Endothelial cell of umbilical vein (primary cell): Measurements from ENCODE around the gene MTAP. TPM values are rescaled to one million over a fixed set of nuclear protein-coding genes. Genes with fewer than 3 reads are reported as not detected.

ENCODE experiments used
- BruUV-seq: library from RNA; stranded (reverse); fragments of 400-500 nt; replicated peaks from 2 replicates; lab custom pipeline; 2021; lab: Mats Ljungman, UMichigan
- CTCF ChIA-PET: fragments of 300-600, 350-600 bp; sonication (Branson Sonifier 250); formaldehyde crosslinking; loops from one replicate; lab custom pipeline; 2021; ENCODE audit warnings: antibody characterized with exemption, inconsistent platforms; lab: Charles Lee
- POLR2A ChIA-PET: fragments of 300-600, 350-600 bp; sonication (Branson Sonifier 250); formaldehyde crosslinking; loops from one replicate; lab custom pipeline; 2021; ENCODE audit warnings: antibody characterized with exemption, inconsistent platforms; lab: Charles Lee
- DNase-seq: peaks from one replicate; pipeline ENCODE4 v3.0.0-alpha.2; 2011; ENCODE audit warnings: low read depth, low spot score
- FAIRE-seq: peaks from 2 replicates; lab custom pipeline; 2011; peaks lifted over from hg19 to GRCh38; lab: Jason Lieb, UNC
- H2AFZ ChIP-seq: 2 replicates; pipeline ENCODE4 v1.6.0; 2012; ENCODE audit warnings: low read depth, low read length, control low read depth, inconsistent platforms
- H3K27ac ChIP-seq: 2 replicates; pipeline ENCODE4 v1.5.1; 2011; ENCODE audit warnings: low read depth, mild to moderate bottlenecking, control low read depth, low read length, moderate library complexity; ENCODE audit not compliant: insufficient read depth
- H3K27me3 ChIP-seq, 2 experiments: 2 replicates each; pipeline versions ENCODE4 v1.6.0 to v1.6.1; 2011; ENCODE audit warnings: low read length in 2 of 2, mixed read lengths in 1 of 2; ENCODE audit not compliant: control insufficient read depth in 2 of 2, insufficient read depth in 2 of 2
- H3K36me3 ChIP-seq, 2 experiments: 2 replicates in 1 of 2; 3 replicates in 1 of 2; pipeline ENCODE4 v1.5.1; 2011; ENCODE audit warnings: low read length in 2 of 2, mild to moderate bottlenecking in 1 of 2, moderate library complexity in 1 of 2; ENCODE audit not compliant: control insufficient read depth in 2 of 2, insufficient read depth in 2 of 2; ENCODE audit errors: extremely low read depth in 1 of 2
- H3K4me1 ChIP-seq: 3 replicates; pipeline ENCODE4 v1.5.1; 2011; ENCODE audit warnings: mild to moderate bottlenecking, low read length; ENCODE audit not compliant: control insufficient read depth, insufficient read depth; ENCODE audit errors: extremely low read depth
- H3K4me2 ChIP-seq: 2 replicates; pipeline ENCODE4 v1.6.1; 2011; ENCODE audit warnings: low read length, control low read depth, mixed read lengths; ENCODE audit not compliant: insufficient read depth
- H3K4me3 ChIP-seq, 3 experiments: fragments of 200-600 bp in 1 of 3; sonication (generic), shearing (Covaris generic) in 1 of 3; replicated peaks in 1 of 3; 2 replicates each; pipeline ENCODE4 v1.5.1; 2011 to 2016; ENCODE audit warnings: control low read depth in 3 of 3, low read length in 3 of 3, mild to moderate bottlenecking in 2 of 3, inconsistent platforms in 1 of 3, low read depth in 1 of 3, moderate library complexity in 1 of 3; ENCODE audit not compliant: insufficient read depth in 1 of 3
- H3K79me2 ChIP-seq: 2 replicates; pipeline ENCODE4 v1.6.0; 2012; ENCODE audit warnings: low read length, inconsistent platforms; ENCODE audit not compliant: control insufficient read depth, insufficient read depth
- H3K9ac ChIP-seq: replicated peaks from 2 replicates; pipeline ENCODE3; 2011; ENCODE audit warnings: low read length, control low read depth; ENCODE audit not compliant: insufficient read depth; ENCODE audit errors: extremely low read depth
- H3K9me1 ChIP-seq: replicated peaks from 3 replicates; pipeline ENCODE4 v1.6.0; 2011; ENCODE audit warnings: mild to moderate bottlenecking, low read length; ENCODE audit not compliant: control insufficient read depth, insufficient read depth; ENCODE audit errors: extremely low read depth
- H3K9me3 ChIP-seq: replicated peaks from 2 replicates; pipeline ENCODE4 v1.5.1; 2012; ENCODE audit warnings: low read length, inconsistent platforms; ENCODE audit not compliant: control insufficient read depth, insufficient read depth
- H4K20me1 ChIP-seq: replicated peaks from 2 replicates; pipeline ENCODE3; 2011; ENCODE audit warnings: mild to moderate bottlenecking, low read length; ENCODE audit not compliant: control insufficient read depth, insufficient read depth; ENCODE audit errors: extremely low read depth
- EZH2 ChIP-seq: IDR thresholded peaks from 2 replicates; pipeline ENCODE4 v1.6.1; 2012; ENCODE audit warnings: borderline replicate concordance, low read depth, mild to moderate bottlenecking, moderate library complexity, low read length, inconsistent platforms; ENCODE audit not compliant: severe bottlenecking
- FOS ChIP-seq: IDR thresholded peaks from 2 replicates; pipeline ENCODE4 v1.6.1; 2011; ENCODE audit warnings: mild to moderate bottlenecking, low read length, moderate library complexity, borderline replicate concordance; ENCODE audit not compliant: insufficient read depth
- GATA2 ChIP-seq: IDR thresholded peaks from 2 replicates; pipeline ENCODE4 v1.7.0; 2011; ENCODE audit warnings: low read depth, mild to moderate bottlenecking, moderate library complexity, mixed read lengths, low read length; ENCODE audit not compliant: insufficient read length, insufficient read depth
- JUN ChIP-seq: IDR thresholded peaks from 2 replicates; pipeline ENCODE4 v1.6.1; 2011; ENCODE audit warnings: borderline replicate concordance, low read depth; ENCODE audit not compliant: insufficient read length, insufficient read depth
- MYC ChIP-seq: IDR thresholded peaks from one replicate; pipeline ENCODE4 v1.6.1; 2011; ENCODE audit warnings: mild to moderate bottlenecking, low read depth, low read length
- POLR2A ChIP-seq: IDR thresholded peaks from 2 replicates; pipeline ENCODE4 v1.6.1; 2012; ENCODE audit warnings: low read depth, mild to moderate bottlenecking, control low read depth, low read length
- POLR2AphosphoS5 ChIP-seq: IDR thresholded peaks from 2 replicates; pipeline ENCODE4 v1.6.1; 2012; ENCODE audit warnings: low read depth, mild to moderate bottlenecking, control low read depth, low read length, moderate library complexity; ENCODE audit not compliant: insufficient read depth
- dilution Hi-C: fragments of 300-500 bp; cut with MboI; formaldehyde crosslinking; loops from one replicate; pipeline ENCODE4 v1.15.0; 2019; ENCODE audit warnings: low sequenced_read_pairs; ENCODE audit not compliant: extremely low pct_ligation_motif_present
- intact Hi-C: fragments of 100-400 bp; cut with micrococcal nuclease; formaldehyde crosslinking; loops from one replicate; pipeline ENCODE4 v1.10.0; 2022
- polyA plus RNA-seq, 4 experiments: library from polyadenylated mRNA; depleted of rRNA in 3 of 4; stranded (reverse) in 3 of 4; unstranded in 1 of 4; fragments of >200 nt; gene quantifications; 2 replicates each; pipeline versions ENCODE4 v1.2.1 to v1.2.3, GENCODE V29; 2011 to 2012; ENCODE audit warnings: missing spikeins in 1 of 4
- total RNA-seq: library from RNA; stranded (reverse); gene quantifications from 2 replicates; pipeline ENCODE4 v1.2.3, GENCODE V29; 2021
- TF ChIP-seq, protein P1 (sequence below), 2 donors: IDR thresholded peaks; 1 replicate in 1 of 2; 2 replicates in 1 of 2; pipeline ENCODE4 v1.5.1; 2011; ENCODE audit warnings: low read length in 2 of 2, mild to moderate bottlenecking in 2 of 2, moderate library complexity in 2 of 2, control low read depth in 1 of 2, inconsistent platforms in 1 of 2, low read depth in 1 of 2; ENCODE audit not compliant: insufficient read depth in 1 of 2; ENCODE audit errors: extremely low read depth in 1 of 2
- TF ChIP-seq, protein P2 (sequence below): IDR thresholded peaks from 2 replicates; pipeline ENCODE4 v1.6.1; 2011; ENCODE audit not compliant: insufficient read depth, insufficient read length

The MTAP gene
- total and polyA plus RNA-seq, 2 donors (not counting 3 experiments of a cell fraction or from before 2014, with no cell fraction given): 11.3 to 55.1 TPM

DNA sequence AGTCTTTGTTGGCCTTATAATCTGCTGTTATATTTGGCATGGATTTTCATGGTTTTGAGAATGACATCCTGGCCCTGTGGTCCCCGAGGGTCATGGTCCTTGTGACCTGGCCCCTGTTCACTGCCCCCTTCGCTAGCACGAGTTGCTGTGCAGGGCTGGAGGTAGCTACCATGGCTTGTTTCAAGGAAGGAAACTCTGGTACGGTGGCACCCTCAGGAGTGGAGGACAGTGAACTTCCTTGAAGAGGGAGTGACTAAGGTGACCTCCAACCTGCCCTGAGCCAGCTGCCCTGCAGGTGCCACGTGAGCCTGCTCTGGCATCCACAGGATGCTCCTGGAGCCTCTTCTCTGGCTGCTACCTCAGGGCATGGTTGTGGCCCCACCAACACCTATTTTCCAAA is 62.1 kb downstream of the MTAP start:
- Histone ChIP-seq H3K79me2 (no peaks in the 10 kb centered on the region), H3K4me2 (no peak overlapping the region), H3K4me3 (no peak overlapping the region), H3K9me3 (no peaks in the 10 kb centered on the region), H4K20me1 (no peaks in the 10 kb centered on the region), H3K27me3 (no peaks in the 10 kb centered on the region), H3K9me1 (no peaks in the 10 kb centered on the region), H3K36me3 (peaks cover 3 to 4% of the 10 kb centered on the region in 2 experiments), H3K9ac (no peak overlapping the region), H3K27ac (no peak overlapping the region), H2AFZ (no peak overlapping the region), H3K4me1 (peaks cover 13% of the 10 kb centered on the region)
- no peak for DNase-seq
- BruUV-seq: no TSS peak
- ChIA-PET POLR2A (interaction anchor here (1.5 kb wide), 1 partner anchor 144 kb away, joined by 3 read pairs; the partner anchor contains the start of gene CDKN2B), CTCF (interaction anchor here (1.1 kb wide), 1 partner anchor 380 kb away, joined by 3 read pairs; no protein-coding TSS in a partner anchor)
- dilution Hi-C loops: no loop called here
- no peak for FAIRE-seq
- intact Hi-C loops: no loop called here
- no peak for TF ChIP-seq JUN
- TF ChIP-seq POLR2A: no peak
- no peak for TF ChIP-seq EZH2
- TF ChIP-seq MYC: no peak
- TF ChIP-seq, protein P1, sequence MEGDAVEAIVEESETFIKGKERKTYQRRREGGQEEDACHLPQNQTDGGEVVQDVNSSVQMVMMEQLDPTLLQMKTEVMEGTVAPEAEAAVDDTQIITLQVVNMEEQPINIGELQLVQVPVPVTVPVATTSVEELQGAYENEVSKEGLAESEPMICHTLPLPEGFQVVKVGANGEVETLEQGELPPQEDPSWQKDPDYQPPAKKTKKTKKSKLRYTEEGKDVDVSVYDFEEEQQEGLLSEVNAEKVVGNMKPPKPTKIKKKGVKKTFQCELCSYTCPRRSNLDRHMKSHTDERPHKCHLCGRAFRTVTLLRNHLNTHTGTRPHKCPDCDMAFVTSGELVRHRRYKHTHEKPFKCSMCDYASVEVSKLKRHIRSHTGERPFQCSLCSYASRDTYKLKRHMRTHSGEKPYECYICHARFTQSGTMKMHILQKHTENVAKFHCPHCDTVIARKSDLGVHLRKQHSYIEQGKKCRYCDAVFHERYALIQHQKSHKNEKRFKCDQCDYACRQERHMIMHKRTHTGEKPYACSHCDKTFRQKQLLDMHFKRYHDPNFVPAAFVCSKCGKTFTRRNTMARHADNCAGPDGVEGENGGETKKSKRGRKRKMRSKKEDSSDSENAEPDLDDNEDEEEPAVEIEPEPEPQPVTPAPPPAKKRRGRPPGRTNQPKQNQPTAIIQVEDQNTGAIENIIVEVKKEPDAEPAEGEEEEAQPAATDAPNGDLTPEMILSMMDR (IDR thresholded peaks at IDR 0.05; ENCODE audit: extremely low read depth in 1 of 2, insufficient read depth in 1 of 2, low read depth in 1 of 2, low read length in 2 of 2): no peak
- TF ChIP-seq GATA2: no peak
- TF ChIP-seq, protein P2, sequence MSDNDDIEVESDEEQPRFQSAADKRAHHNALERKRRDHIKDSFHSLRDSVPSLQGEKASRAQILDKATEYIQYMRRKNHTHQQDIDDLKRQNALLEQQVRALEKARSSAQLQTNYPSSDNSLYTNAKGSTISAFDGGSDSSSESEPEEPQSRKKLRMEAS: no peak
- no peak for TF ChIP-seq POLR2AphosphoS5
- no peak for TF ChIP-seq FOS
